Smooth muscle cell of the brain vasculature (primary cell): ENCODE data around the gene SLC17A9.
"Not testable (repeated sequence)": the region's sequence is repeated elsewhere in the genome, so short reads cannot be mapped to it uniquely, and the experiment has no call there.

Source experiments
- DNase-seq: peaks from one replicate; pipeline ENCODE4 v3.0.0-alpha.2; 2012; ENCODE audit warnings: low read depth, low spot score

The SLC17A9 gene

GRCh38 chr20:62956387-62957135 lies 4.1 kb downstream of the SLC17A9 start:
- DNase-seq = no peak

GRCh38 chr20:62957136-62958117 lies 4.9 kb downstream of the SLC17A9 start:
- DNase-seq = no peak

GRCh38 chr20:62958388-62959100 lies 6.0 kb downstream of the SLC17A9 start:
- no peak for DNase-seq

GRCh38 chr20:62959101-62959971 lies 6.8 kb downstream of the SLC17A9 start:
- no peak for DNase-seq

GRCh38 chr20:62959998-62960436 lies 7.5 kb downstream of the SLC17A9 start:
- no peak for DNase-seq

GRCh38 chr20:62960446-62961309 lies 8.2 kb downstream of the SLC17A9 start:
- DNase-seq = not testable (repeated sequence)

- DNase-seq = no peak
These were observed 8.8 kb downstream of the SLC17A9 start for GRCh38 chr20:62961310-62961783.

GRCh38 chr20:62961799-62962198 lies 9.3 kb downstream of the SLC17A9 start:
- no peak for DNase-seq

GRCh38 chr20:62962221-62962879 lies 9.8 kb downstream of the SLC17A9 start:
- no peak for DNase-seq

- DNase-seq = no peak
These were observed 10.5 kb downstream of the SLC17A9 start for GRCh38 chr20:62962891-62963613.

- DNase-seq = no peak
These were observed 11.3 kb downstream of the SLC17A9 start for GRCh38 chr20:62963614-62964397.

GRCh38 chr20:62964700-62965099 lies 12.2 kb downstream of the SLC17A9 start:
- DNase-seq = no peak

- DNase-seq = no peak
These were observed 12.9 kb downstream of the SLC17A9 start for GRCh38 chr20:62965363-62965771.

GRCh38 chr20:62966212-62967148 lies 14.0 kb downstream of the SLC17A9 start:
- no peak for DNase-seq

GRCh38 chr20:62967149-62967501 lies 14.6 kb downstream of the SLC17A9 start:
- DNase-seq = no peak

GRCh38 chr20:62967628-62968351 lies 15.3 kb downstream of the SLC17A9 start:
- no peak for DNase-seq
